Stimulated activated CD8-positive, alpha-beta memory T cell treated with anti-CD3 and anti-CD28 coated beads, Interleukin-2, amount 100 ng/mL, for 1 hour (primary cell): Measurements from ENCODE around the gene NVL.

Experiments used
- DNase-seq, 2 donors: peaks; one replicate each; pipeline ENCODE4 v3.0.0-alpha.2; 2020; ENCODE audit warnings: low read depth in 2 of 2

NVL gene

DNA sequence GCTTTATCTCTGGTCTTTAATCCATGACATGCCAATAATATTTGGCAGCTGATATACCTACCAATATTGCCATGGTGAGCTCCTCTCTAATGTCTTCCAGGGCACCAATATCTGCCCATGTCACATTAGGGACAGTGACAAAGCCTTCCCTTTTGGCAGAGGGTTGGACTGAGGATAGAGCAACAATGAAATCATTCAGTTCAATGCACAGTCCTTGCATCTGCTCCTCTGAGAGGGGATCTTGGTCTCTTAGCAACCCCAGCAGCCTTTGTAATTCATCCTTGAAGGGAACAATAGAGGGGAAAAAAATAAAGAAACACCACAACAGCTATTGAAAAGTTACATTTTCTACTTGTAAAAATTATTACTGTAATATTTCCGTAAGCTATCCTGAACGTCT, 42.3 kb downstream of the NVL start:
- no peak for DNase-seq

DNA sequence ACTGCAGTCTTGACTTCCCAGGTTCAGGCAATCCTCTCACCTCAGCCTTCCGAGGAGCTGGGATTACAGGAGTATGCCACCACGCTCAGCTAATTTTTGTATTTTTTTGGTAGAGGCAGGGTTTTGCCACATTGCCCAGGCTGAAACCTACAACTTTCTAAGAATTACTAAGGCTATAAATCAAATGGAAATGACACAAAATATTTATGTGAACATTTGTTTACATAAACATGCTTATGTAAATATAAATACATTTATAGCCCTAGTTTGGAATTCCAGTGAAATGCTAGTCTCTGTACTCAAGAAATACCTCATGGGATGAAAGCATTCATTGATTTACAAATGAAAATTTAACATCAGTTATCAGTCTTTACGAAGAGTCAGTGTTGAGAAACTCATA, 47.8 kb downstream of the NVL start:
- no peak for DNase-seq

DNA sequence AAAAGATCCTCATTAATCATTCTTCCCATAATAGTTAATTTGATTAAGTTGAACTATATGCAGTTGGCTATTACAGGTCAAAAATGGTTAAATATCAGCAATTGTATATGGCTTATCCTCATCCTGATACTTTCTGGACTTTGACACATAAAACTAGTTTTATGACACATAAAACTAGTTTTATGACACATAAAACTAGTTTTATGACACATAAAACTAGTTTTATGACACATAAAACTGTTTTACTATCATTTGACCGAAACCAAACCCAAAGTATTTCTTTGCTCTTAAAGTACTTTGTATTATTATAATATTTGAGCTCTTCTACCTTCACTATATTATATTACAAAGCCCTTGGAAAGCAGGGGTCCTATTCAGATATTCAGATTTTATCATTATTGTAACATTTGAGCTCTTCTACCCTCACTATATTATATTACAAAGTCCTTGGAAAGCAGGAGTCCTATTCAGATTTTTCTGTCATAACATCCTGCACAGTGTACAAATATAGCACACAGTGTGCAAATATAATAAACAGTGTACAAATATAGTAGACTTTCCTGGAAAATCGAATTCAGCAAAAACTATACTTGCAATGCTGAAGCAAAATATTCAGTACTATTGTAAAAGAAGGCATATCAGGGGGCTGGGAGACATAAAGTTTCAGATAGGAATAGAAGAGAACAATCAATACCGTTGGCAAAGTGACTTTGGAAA, 53.0 kb downstream of the NVL start:
- no peak for DNase-seq

DNA sequence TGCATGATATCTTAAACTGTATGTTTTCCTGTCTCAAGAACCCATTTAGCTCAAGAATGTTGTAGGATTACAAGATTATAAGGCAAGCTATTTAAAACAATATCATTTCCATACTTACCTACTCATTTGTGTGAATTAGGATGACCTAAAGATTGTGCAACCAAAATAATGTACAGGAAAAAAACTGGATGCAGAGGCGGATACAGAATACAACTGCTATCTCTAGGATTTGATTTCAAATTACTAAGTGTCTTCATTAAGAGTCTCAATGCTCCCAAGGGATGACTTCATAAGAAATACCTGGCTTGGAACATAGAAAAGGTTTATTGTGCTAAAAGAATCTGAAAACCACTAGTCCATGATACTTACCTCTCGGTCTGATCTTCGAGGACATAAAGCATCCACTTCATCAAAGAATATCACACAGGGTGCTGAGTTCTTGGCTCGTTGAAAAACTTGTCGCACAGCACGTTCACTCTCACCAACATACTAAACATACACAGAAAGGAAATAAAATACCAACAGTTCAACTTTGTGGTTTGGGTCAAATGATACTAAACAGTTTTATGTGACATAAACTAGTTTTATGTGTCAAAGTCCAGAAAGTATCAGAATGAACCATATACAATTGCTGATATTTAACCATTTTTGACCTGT, 54.9 kb downstream of the NVL start:
- no peak for DNase-seq

GRCh38 chr1:224273641-224274040, 56.3 kb downstream of the NVL start:
- no peak for DNase-seq

GRCh38 chr1:224271106-224271505, 58.9 kb downstream of the NVL start:
- no peak for DNase-seq

- DNase-seq = no peak
These were observed 62.0 kb downstream of the NVL start for GRCh38 chr1:224267925-224268324.

- no peak for DNase-seq
These were observed 62.8 kb downstream of the NVL start for GRCh38 chr1:224266915-224267856.

DNA sequence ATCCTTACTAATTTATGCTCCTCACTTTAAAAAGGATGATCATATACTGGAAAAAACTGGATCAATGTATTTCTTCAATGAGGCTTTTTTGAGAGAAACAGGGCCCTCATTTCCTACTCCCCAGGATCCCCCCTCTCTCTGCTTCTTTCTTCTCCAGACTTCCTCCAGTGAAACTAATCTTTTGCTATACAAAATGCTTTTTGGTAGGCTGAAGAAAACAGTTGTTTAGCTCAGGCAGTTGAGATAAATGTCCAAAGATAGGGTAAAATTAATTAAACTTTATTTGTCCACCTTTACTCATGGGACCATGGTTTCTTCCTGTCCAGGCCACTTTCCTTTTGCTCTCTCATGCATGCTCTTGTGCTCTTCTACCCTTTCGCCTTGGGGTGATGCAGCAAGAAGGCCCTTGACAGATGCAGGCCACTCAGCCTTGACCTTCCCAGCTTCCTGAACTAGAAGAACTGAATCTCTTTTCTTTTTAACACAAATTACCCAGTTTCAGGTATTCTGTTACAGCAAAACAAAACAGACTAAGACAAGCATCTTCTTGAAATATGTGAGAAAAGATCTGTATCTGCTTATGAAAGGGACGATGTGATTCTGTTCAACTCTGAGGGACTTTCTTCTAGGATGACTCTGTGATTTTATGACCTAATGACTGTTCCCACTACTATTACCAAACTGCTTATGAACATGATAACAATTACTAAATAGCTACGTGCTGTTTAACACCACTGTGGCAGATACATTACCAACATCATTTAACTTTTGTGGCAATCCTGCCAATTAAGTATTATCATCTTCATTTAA, 63.7 kb downstream of the NVL start:
- DNase-seq = no peak

DNA sequence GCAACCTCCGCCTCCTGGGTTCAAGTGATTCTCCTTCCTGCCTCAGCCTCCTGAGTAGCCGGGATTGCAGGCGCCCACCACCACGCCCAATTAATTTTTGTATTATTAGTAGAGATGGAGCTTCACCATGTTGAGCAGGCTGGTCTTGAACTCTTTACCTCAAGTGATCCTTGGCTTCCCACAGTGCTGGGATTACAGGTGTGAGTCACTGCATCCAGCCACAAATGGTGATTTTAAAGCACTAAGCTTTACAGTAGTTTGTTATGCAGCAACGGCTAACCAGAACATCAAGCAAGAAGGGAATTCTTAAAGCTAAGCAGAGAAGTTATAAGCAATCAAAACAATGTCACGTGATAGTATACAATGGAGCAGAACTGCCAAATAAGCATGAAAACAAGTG, 65.7 kb downstream of the NVL start:
- DNase-seq = no peak

- DNase-seq = no peak
These were observed 67.5 kb downstream of the NVL start for GRCh38 chr1:224262373-224263054.

DNA sequence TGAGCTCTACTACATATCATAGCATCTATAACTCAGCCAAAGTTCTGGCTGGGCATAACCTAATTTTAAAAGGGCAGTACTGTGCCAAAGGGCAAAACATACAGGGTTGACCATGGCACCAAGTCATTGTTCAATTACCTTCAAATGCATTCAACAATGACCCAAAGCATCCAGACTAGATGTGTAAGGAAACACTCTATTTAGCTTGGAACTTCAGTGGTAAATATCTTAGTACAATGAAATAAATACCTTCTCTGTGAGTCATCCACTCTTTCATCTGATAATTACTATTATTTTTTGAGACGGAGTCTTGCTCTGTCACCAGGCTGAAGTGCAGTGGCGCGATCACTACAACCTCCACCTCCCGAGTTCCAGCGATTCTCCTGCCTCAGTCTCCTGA, 70.0 kb downstream of the NVL start:
- DNase-seq = no peak

- no peak for DNase-seq
These were observed 71.6 kb downstream of the NVL start for GRCh38 chr1:224258351-224258750.

GRCh38 chr1:224256640-224257039, 73.3 kb downstream of the NVL start:
- DNase-seq = no peak

DNA sequence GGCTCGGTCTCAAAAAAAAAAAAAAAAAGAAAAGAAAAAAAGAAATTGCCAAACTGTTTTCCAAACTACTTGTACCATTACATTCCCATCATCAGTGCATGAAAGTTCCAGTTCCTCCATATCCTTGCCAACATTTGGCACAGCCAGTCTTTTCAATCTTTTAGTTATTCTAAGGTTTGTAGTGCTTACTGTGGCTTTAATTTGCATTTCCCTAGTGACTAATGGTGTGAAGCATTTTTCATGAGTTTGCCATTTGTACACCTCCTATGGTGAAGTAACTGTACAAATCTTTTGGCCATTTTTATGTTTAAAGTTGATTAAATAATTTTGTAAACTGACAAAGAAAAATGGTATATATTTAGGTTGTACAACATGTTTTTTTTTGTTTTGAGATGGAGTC, 76.3 kb downstream of the NVL start:
- DNase-seq = no peak

GRCh38 chr1:224252479-224252878, 77.5 kb downstream of the NVL start:
- DNase-seq = no peak

GRCh38 chr1:224251741-224252146, 78.2 kb downstream of the NVL start:
- DNase-seq = no peak

GRCh38 chr1:224245188-224245587, 84.8 kb downstream of the NVL start:
- DNase-seq = no peak

DNA sequence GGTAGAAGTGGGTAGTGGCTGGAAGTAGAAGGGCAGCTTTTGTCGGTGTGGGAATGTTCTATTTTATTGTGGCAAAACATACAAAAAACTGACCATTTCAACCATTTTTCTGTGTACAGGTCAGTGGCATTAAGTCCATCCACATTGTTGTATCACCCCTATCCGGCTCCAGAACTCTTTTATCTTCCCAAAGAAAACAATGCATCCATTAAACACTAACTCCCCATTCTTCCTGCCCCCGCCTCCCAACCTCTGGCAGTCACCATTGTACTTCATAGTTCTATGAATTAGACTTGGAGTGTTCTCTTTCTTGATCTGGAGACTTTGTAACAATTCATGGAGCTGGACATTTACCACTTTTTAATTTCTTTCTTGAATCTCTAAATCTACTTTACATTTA, 91.2 kb downstream of the NVL start:
- DNase-seq = no peak

- DNase-seq = no peak
These were observed 91.8 kb downstream of the NVL start for GRCh38 chr1:224238212-224238611.
